OCI-LY7 (cell line): ENCODE results near the gene KIAA1671.

Source experiments
- EZH2phosphoT487 ChIP-seq: fragments of 200-600 bp; sonication (generic); IDR thresholded peaks from 2 replicates; pipeline ENCODE4 v1.6.1; 2018; ENCODE audit warnings: low read depth, borderline replicate concordance, mild to moderate bottlenecking, mixed run types, antibody characterized with exemption, low read length, moderate library complexity, mixed read lengths
- TF ChIP-seq, protein P1 (sequence below): fragments of 200-600 bp; sonication (generic); conservative IDR thresholded peaks from 2 replicates; pipeline ENCODE4 v1.5.1; 2014; ENCODE audit warnings: mild to moderate bottlenecking, antibody characterized with exemption, low read length, moderate library complexity, mixed read lengths

DNA sequence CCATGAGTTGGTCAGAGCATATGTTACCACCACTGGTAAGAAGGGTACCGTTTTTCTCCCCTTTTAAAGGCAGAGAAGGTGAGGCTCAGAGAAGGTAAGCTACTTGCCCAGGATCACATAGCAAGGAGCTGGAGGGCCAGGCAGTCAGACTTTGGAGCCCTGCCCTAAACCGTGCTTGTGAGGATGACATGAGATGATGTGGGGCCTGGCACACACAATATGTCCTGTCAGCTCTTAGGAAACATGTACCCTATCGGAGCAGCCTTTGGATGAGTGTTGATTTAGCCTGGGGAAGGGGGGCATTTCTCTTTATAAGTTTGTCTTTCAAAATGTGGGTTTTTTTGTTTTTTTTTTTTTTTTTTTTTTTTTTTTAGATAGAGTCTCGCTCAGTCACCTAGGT lies 146.7 kb downstream of the KIAA1671 start:
- TF ChIP-seq, protein P1, sequence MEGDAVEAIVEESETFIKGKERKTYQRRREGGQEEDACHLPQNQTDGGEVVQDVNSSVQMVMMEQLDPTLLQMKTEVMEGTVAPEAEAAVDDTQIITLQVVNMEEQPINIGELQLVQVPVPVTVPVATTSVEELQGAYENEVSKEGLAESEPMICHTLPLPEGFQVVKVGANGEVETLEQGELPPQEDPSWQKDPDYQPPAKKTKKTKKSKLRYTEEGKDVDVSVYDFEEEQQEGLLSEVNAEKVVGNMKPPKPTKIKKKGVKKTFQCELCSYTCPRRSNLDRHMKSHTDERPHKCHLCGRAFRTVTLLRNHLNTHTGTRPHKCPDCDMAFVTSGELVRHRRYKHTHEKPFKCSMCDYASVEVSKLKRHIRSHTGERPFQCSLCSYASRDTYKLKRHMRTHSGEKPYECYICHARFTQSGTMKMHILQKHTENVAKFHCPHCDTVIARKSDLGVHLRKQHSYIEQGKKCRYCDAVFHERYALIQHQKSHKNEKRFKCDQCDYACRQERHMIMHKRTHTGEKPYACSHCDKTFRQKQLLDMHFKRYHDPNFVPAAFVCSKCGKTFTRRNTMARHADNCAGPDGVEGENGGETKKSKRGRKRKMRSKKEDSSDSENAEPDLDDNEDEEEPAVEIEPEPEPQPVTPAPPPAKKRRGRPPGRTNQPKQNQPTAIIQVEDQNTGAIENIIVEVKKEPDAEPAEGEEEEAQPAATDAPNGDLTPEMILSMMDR = no peak
- no peak for TF ChIP-seq EZH2phosphoT487
